NT2/D1 (cell line): Measurements from ENCODE around the gene CHRM2.

Experiments used
- DNase-seq: peaks from one replicate; pipeline ENCODE4 v3.0.0-alpha.2; 2011; ENCODE audit warnings: low read depth, low spot score
- H3K27me3 ChIP-seq: 2 replicates; pipeline ENCODE4 v1.6.0; 2011; ENCODE audit warnings: mild to moderate bottlenecking; ENCODE audit not compliant: insufficient read length, insufficient read depth
- H3K36me3 ChIP-seq: 2 replicates; pipeline ENCODE4 v1.6.1; 2011; ENCODE audit warnings: mild to moderate bottlenecking, low read length, mixed read lengths; ENCODE audit not compliant: insufficient read depth, insufficient read length
- H3K4me1 ChIP-seq: 2 replicates; pipeline ENCODE4 v1.5.1; 2011; ENCODE audit not compliant: insufficient read depth, insufficient read length
- H3K4me3 ChIP-seq: 2 replicates; pipeline ENCODE4 v1.5.1; 2011; ENCODE audit warnings: low read depth; ENCODE audit not compliant: insufficient read length
- H3K9ac ChIP-seq: 2 replicates; pipeline ENCODE4 v1.6.0; 2011; ENCODE audit warnings: low read depth; ENCODE audit not compliant: insufficient read length
- H3K9me3 ChIP-seq: 2 replicates; pipeline ENCODE4 v1.5.1; 2011; ENCODE audit warnings: mild to moderate bottlenecking, low read length; ENCODE audit not compliant: insufficient read depth
- SUZ12 ChIP-seq: IDR thresholded peaks from 2 replicates; pipeline ENCODE4 v1.6.1; 2011; ENCODE audit not compliant: insufficient read length, insufficient read depth; ENCODE audit errors: extremely low read depth
- YY1 ChIP-seq: IDR thresholded peaks from 2 replicates; pipeline ENCODE4 v1.6.1; 2011; ENCODE audit not compliant: insufficient read length, insufficient read depth
- ZNF274 ChIP-seq: IDR thresholded peaks from 2 replicates; pipeline ENCODE4 v1.6.1; 2011; ENCODE audit warnings: mild to moderate bottlenecking, low read depth, low read length

CHRM2 gene

GRCh38 chr7:137025469-137026175 lies 157.2 kb downstream of the CHRM2 start:
- H3K27me3 ChIP-seq, result no peaks in the 10 kb centered on the region
- no peak for TF ChIP-seq SUZ12
- TF ChIP-seq YY1, result no peak
- TF ChIP-seq ZNF274, result no peak
- H3K4me1 ChIP-seq, result no peaks in the 10 kb centered on the region
- no peaks in the 10 kb centered on the region for H3K9me3 ChIP-seq
- no peak overlapping the region for H3K4me3 ChIP-seq
- no peaks in the 10 kb centered on the region for H3K36me3 ChIP-seq
- no peak overlapping the region for H3K9ac ChIP-seq
- no peak for DNase-seq

DNA sequence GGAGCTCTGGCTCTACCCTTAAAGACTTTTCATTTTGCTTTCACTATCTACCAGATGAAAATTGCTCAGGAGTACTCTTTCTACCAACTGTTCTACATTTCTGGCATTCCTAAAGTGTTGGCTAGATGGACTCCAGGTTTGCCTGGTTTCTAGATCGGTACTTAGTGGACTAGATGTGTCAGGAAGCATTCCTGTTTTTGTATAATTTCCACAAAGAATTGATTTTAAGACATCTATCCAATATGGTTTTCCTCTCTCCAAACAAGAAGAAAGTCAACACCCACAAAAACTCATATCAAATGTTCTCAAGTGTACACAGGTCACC lies 157.7 kb downstream of the CHRM2 start:
- Histone ChIP-seq H3K4me1 (no peaks in the 10 kb centered on the region), H3K27me3 (no peaks in the 10 kb centered on the region), H3K36me3 (no peaks in the 10 kb centered on the region), H3K9me3 (no peaks in the 10 kb centered on the region), H3K4me3 (no peak overlapping the region), H3K9ac (no peak overlapping the region)
- no peak for DNase-seq
- TF ChIP-seq YY1 (no peak), ZNF274 (no peak), SUZ12 (no peak)

- Histone ChIP-seq H3K4me1 (no peaks in the 10 kb centered on the region), H3K9ac (no peak overlapping the region), H3K4me3 (no peak overlapping the region), H3K27me3 (no peaks in the 10 kb centered on the region), H3K36me3 (no peaks in the 10 kb centered on the region), H3K9me3 (no peaks in the 10 kb centered on the region)
- TF ChIP-seq ZNF274 (no peak), SUZ12 (no peak), YY1 (no peak)
- no peak for DNase-seq
Measured at GRCh38 chr7:137032436-137032835, 164.0 kb downstream of the CHRM2 start.

- H3K27me3 ChIP-seq, result no peaks in the 10 kb centered on the region
- no peaks in the 10 kb centered on the region for H3K9me3 ChIP-seq
- no peaks in the 10 kb centered on the region for H3K36me3 ChIP-seq
- DNase-seq, result no peak
- no peak overlapping the region for H3K9ac ChIP-seq
- no peaks in the 10 kb centered on the region for H3K4me1 ChIP-seq
- TF ChIP-seq YY1, result no peak
- TF ChIP-seq SUZ12, result no peak
- no peak for TF ChIP-seq ZNF274
- H3K4me3 ChIP-seq, result no peak overlapping the region
Measured at GRCh38 chr7:137036768-137037167, 168.3 kb downstream of the CHRM2 start.

DNA sequence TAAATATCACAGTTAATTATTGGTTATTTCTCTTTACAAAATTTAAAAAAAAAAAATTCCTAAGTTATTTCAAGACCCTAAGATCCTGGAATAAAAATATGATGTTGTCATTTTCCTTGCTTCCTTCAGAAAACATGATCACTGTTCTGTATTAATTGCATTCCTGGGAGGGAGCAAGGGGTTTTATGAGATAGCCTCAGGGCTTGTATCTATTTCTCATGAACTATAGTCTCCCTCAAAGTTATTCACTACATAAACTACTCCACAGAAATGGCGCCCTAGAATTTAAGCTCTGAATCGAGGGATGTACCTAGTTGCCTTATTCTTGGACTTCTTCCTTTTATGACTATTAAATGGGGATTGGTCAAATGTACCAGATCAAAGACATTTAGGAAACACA lies 170.3 kb downstream of the CHRM2 start:
- Histone ChIP-seq H3K9ac (no peak overlapping the region), H3K4me1 (no peaks in the 10 kb centered on the region), H3K4me3 (no peak overlapping the region), H3K27me3 (no peaks in the 10 kb centered on the region), H3K36me3 (no peaks in the 10 kb centered on the region), H3K9me3 (no peaks in the 10 kb centered on the region)
- no peak for TF ChIP-seq ZNF274
- no peak for TF ChIP-seq SUZ12
- no peak for TF ChIP-seq YY1
- DNase-seq, result no peak

- no peaks in the 10 kb centered on the region for H3K4me1 ChIP-seq
- TF ChIP-seq SUZ12 (no peak), ZNF274 (no peak), YY1 (no peak)
- no peaks in the 10 kb centered on the region for H3K27me3 ChIP-seq
- DNase-seq, result no peak
- H3K4me3 ChIP-seq, result no peak overlapping the region
- H3K9me3 ChIP-seq, result no peaks in the 10 kb centered on the region
- H3K36me3 ChIP-seq, result no peaks in the 10 kb centered on the region
- no peak overlapping the region for H3K9ac ChIP-seq
Measured at GRCh38 chr7:137040745-137041144, 172.3 kb downstream of the CHRM2 start.

DNA sequence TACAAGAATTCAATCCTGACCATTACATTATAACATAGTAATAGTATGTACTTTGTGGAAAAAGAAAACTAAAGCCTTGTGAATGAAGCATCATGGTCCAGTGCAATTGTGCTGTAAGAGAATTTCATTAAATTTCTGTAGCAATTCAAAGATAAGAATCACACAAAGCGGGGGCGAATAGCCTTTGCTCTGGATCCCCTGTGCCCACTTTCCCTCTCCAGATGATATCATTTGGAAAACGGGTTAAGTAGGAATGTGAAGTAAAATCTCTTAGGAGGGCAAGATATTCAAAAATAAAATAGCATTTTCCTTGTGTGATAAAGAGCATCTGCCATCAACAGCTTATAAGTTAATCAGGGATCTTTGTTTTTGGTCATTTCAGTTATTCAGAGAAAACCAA lies 177.1 kb downstream of the CHRM2 start:
- no peaks in the 10 kb centered on the region for H3K9me3 ChIP-seq
- no peaks in the 10 kb centered on the region for H3K4me1 ChIP-seq
- H3K4me3 ChIP-seq, result no peak overlapping the region
- H3K27me3 ChIP-seq, result no peaks in the 10 kb centered on the region
- no peak for DNase-seq
- no peak overlapping the region for H3K9ac ChIP-seq
- TF ChIP-seq SUZ12 (no peak), YY1 (no peak), ZNF274 (no peak)
- no peaks in the 10 kb centered on the region for H3K36me3 ChIP-seq
